Measurements from ENCODE around the gene OR6J1.
"Not testable (repeated sequence)": the region's sequence is repeated elsewhere in the genome, so short reads cannot be mapped to it uniquely, and the experiment has no call there.

OR6J1 gene

GRCh38 chr14:22650046-22650739, 6.0 kb upstream of the OR6J1 start:
- DNase-seq = no peak

GRCh38 chr14:22648506-22648905, 4.4 kb upstream of the OR6J1 start:
- no peak for DNase-seq

- no peak for DNase-seq
These were observed 2.6 kb upstream of the OR6J1 start for GRCh38 chr14:22646570-22647254.

GRCh38 chr14:22641846-22642245, 2.3 kb downstream of the OR6J1 start:
- DNase-seq = no peak

GRCh38 chr14:22640192-22640591, 4.0 kb downstream of the OR6J1 start:
- DNase-seq = no peak

GRCh38 chr14:22635980-22636379, 8.2 kb downstream of the OR6J1 start:
- DNase-seq = not testable (repeated sequence)

- DNase-seq = no peak
These were observed 9.8 kb downstream of the OR6J1 start for GRCh38 chr14:22634233-22634900.

- no peak for DNase-seq
These were observed 13.7 kb downstream of the OR6J1 start for GRCh38 chr14:22630486-22630885.

- DNase-seq = no peak
These were observed 14.1 kb downstream of the OR6J1 start for GRCh38 chr14:22630066-22630465.

- DNase-seq = no peak
These were observed 14.8 kb downstream of the OR6J1 start for GRCh38 chr14:22629361-22629760.

- DNase-seq = no peak
These were observed 16.5 kb downstream of the OR6J1 start for GRCh38 chr14:22627506-22628263.

GRCh38 chr14:22626590-22626989, 17.6 kb downstream of the OR6J1 start:
- DNase-seq = no peak

GRCh38 chr14:22623047-22623446, 21.1 kb downstream of the OR6J1 start:
- no peak for DNase-seq

- no peak for DNase-seq
These were observed 21.9 kb downstream of the OR6J1 start for GRCh38 chr14:22622255-22622654.

GRCh38 chr14:22615765-22616164, 28.4 kb downstream of the OR6J1 start:
- DNase-seq = not testable (repeated sequence)

GRCh38 chr14:22614240-22614799, 29.8 kb downstream of the OR6J1 start:
- no peak for DNase-seq

GRCh38 chr14:22613736-22614239, 30.4 kb downstream of the OR6J1 start:
- no peak for DNase-seq

- DNase-seq = no peak
These were observed 31.0 kb downstream of the OR6J1 start for GRCh38 chr14:22613106-22613695.

GRCh38 chr14:22610931-22611330, 33.2 kb downstream of the OR6J1 start:
- DNase-seq = no peak

- DNase-seq = no peak
These were observed 36.9 kb downstream of the OR6J1 start for GRCh38 chr14:22607291-22607690.

GRCh38 chr14:22606380-22606779, 37.8 kb downstream of the OR6J1 start:
- DNase-seq = no peak

- DNase-seq = no peak
These were observed 41.3 kb downstream of the OR6J1 start for GRCh38 chr14:22602862-22603261.
